CD14-positive monocyte (primary cell): ENCODE measurements around the gene TFIP11. TPM values are rescaled to one million over a fixed set of nuclear protein-coding genes. Genes with fewer than 3 reads are reported as not detected.

Source experiments
- DNase-seq, 3 donors: peaks; one replicate each; pipeline ENCODE4 v3.0.0-alpha.2; 2011 to 2022
- H2AFZ ChIP-seq: 2 replicates; pipeline ENCODE4 v1.6.0; 2012; ENCODE audit warnings: mild to moderate bottlenecking, low read depth, low read length, inconsistent platforms; ENCODE audit not compliant: insufficient read depth, poor library complexity, severe bottlenecking
- H3K27ac ChIP-seq, 2 donors: 1 replicate in 1 of 2; 2 replicates in 1 of 2; pipeline ENCODE4 v1.5.1; 2012 to 2013; ENCODE audit warnings: low read length in 2 of 2, control low read depth in 1 of 2, inconsistent platforms in 1 of 2, low read depth in 1 of 2, mild to moderate bottlenecking in 1 of 2
- H3K27me3 ChIP-seq, 2 donors: one replicate each; pipeline versions ENCODE4 v1.6.0 to v1.6.1; 2011 to 2013; ENCODE audit warnings: low read length in 2 of 2; ENCODE audit not compliant: control insufficient read depth in 2 of 2, insufficient read depth in 2 of 2
- H3K36me3 ChIP-seq, 2 donors: replicated peaks in 1 of 2; 1 replicate in 1 of 2; 2 replicates in 1 of 2; pipeline versions ENCODE4 v1.5.1 to v1.6.1; 2012 to 2013; ENCODE audit warnings: low read length in 2 of 2, control low read depth in 1 of 2, inconsistent platforms in 1 of 2, mild to moderate bottlenecking in 1 of 2; ENCODE audit not compliant: insufficient read depth in 2 of 2, control insufficient read depth in 1 of 2
- H3K4me1 ChIP-seq, 2 donors: 1 replicate in 1 of 2; 2 replicates in 1 of 2; pipeline versions ENCODE4 v1.5.1 to v1.6.1; 2012 to 2013; ENCODE audit warnings: low read length in 2 of 2, control low read depth in 1 of 2, inconsistent platforms in 1 of 2, mild to moderate bottlenecking in 1 of 2, moderate library complexity in 1 of 2; ENCODE audit not compliant: insufficient read depth in 2 of 2, control insufficient read depth in 1 of 2
- H3K4me2 ChIP-seq: replicated peaks from 2 replicates; pipeline ENCODE3; 2012; ENCODE audit warnings: low read length, moderate library complexity, mild to moderate bottlenecking; ENCODE audit not compliant: poor library complexity, severe bottlenecking; ENCODE audit errors: extremely low read depth
- H3K4me3 ChIP-seq, 3 experiments: fragments of 200-600 bp in 1 of 3; sonication (generic) in 1 of 3; replicated peaks in 1 of 3; 1 replicate in 2 of 3; 2 replicates in 1 of 3; pipeline ENCODE4 v1.5.1; 2011 to 2013; ENCODE audit warnings: low read length in 3 of 3, mild to moderate bottlenecking in 3 of 3, control low read depth in 2 of 3, low read depth in 2 of 3, inconsistent platforms in 1 of 3, moderate library complexity in 1 of 3
- H3K79me2 ChIP-seq: 2 replicates; pipeline ENCODE4 v1.6.0; 2012; ENCODE audit warnings: mild to moderate bottlenecking, control low read depth, inconsistent platforms, low read length, moderate library complexity; ENCODE audit not compliant: insufficient read depth
- H3K9ac ChIP-seq: 2 replicates; pipeline ENCODE4 v1.6.0; 2017; ENCODE audit warnings: low read length, mild to moderate bottlenecking; ENCODE audit not compliant: insufficient read depth, poor library complexity, severe bottlenecking
- H3K9me3 ChIP-seq, 2 donors: replicated peaks in 1 of 2; 1 replicate in 1 of 2; 2 replicates in 1 of 2; pipeline versions ENCODE4 v1.5.1 to v1.6.1; 2012 to 2013; ENCODE audit warnings: low read length in 2 of 2, control low read depth in 1 of 2; ENCODE audit not compliant: control insufficient read depth in 1 of 2, insufficient read depth in 1 of 2
- H4K20me1 ChIP-seq: 2 replicates; pipeline ENCODE4 v1.6.0; 2012; ENCODE audit warnings: mild to moderate bottlenecking, low read length, control low read depth, moderate library complexity; ENCODE audit not compliant: insufficient read depth
- H3K27ac Mint-ChIP-seq, 7 donors: one replicate each; pipeline ENCODE4 v1.8.0; 2020; ENCODE audit warnings: mild to moderate bottlenecking in 7 of 7, mixed read lengths in 7 of 7, moderate library complexity in 6 of 7, inconsistent platforms in 2 of 7
- H3K27me3 Mint-ChIP-seq, 3 donors: one replicate each; pipeline ENCODE4 v1.8.0; 2021 to 2022; ENCODE audit warnings: low read depth in 3 of 3, mild to moderate bottlenecking in 3 of 3, mixed read lengths in 3 of 3, moderate library complexity in 3 of 3, inconsistent platforms in 1 of 3
- H3K36me3 Mint-ChIP-seq, 2 donors: one replicate each; pipeline ENCODE4 v1.8.0; 2020; ENCODE audit warnings: mixed read lengths in 2 of 2, inconsistent platforms in 1 of 2, mild to moderate bottlenecking in 1 of 2
- H3K4me1 Mint-ChIP-seq: one replicate; pipeline ENCODE4 v1.8.0; 2020; ENCODE audit warnings: mild to moderate bottlenecking, mixed read lengths
- H3K4me3 Mint-ChIP-seq, 2 donors: one replicate each; pipeline ENCODE4 v1.8.0; 2020; ENCODE audit warnings: mild to moderate bottlenecking in 2 of 2, mixed read lengths in 2 of 2, moderate library complexity in 1 of 2
- H3K9me3 Mint-ChIP-seq, 7 donors: one replicate each; pipeline ENCODE4 v1.8.0; 2020 to 2022; ENCODE audit warnings: mixed read lengths in 7 of 7, mild to moderate bottlenecking in 6 of 7, moderate library complexity in 6 of 7, inconsistent platforms in 2 of 7
- WGBS: methylation state at CpG from one replicate; pipeline ENCODE4 v1.1.5; 2013; ENCODE audit warnings: missing lambda C conversion rate; ENCODE audit not compliant: insufficient coverage; 5-methylcytosine and 5-hydroxymethylcytosine counted together
- intact Hi-C, 2 donors: fragments of 100-400 bp; cut with micrococcal nuclease; formaldehyde crosslinking; loops; one replicate each; pipeline versions ENCODE4 v1.15.0 to v1.15.1; 2023
- polyA plus RNA-seq, 3 donors: library from polyadenylated mRNA; depleted of rRNA in 1 of 3; unstranded in 2 of 3; stranded (reverse) in 1 of 3; fragments of 300-500 nt in 2 of 3; fragments of >200 nt in 1 of 3; fragmentation: Illumina TruSeq in 2 of 3; gene quantifications; 1 replicate in 2 of 3; 2 replicates in 1 of 3; pipeline ENCODE4 v1.2.3, GENCODE V29; 2012 to 2021
- TF ChIP-seq, protein P1 (sequence below): fragments of 200-600 bp; IDR thresholded peaks from one replicate; pipeline ENCODE4 v1.8.0; 2022; ENCODE audit warnings: antibody characterized with exemption, mild to moderate bottlenecking

TFIP11 gene
- polyA plus RNA-seq, 3 donors: 10.1 to 25.5 (median 19.8) TPM

DNA sequence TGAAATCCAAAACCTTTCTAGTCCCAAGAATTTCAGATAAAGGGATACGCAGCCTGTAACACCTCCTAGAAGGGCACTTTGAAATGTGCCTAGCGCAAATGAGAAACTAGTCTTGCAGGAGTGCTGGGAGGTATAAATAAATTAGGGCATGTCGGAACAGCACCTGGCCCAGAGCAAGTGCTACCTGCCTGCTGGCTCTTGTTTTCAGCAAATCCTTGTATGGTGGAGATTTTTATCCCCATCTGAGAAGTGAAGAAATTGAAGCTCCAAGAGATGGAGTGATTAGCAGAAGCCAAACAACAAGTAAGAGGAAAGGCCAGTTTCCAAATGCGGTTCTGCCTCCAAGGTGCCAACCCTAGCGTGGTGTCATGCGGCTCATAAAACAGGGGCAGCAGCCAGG is 36.7 kb upstream of the TFIP11 start:
- no peak overlapping the region for H3K9ac ChIP-seq
- no peak for DNase-seq
- no peak overlapping the region for H2AFZ ChIP-seq
- H3K9me3 ChIP-seq: no peaks in the 10 kb centered on the region
- H3K9me3 Mint-ChIP-seq: peaks cover 0 to 2% (median 0%) of the 10 kb centered on the region in 7 donors
- H3K27me3 Mint-ChIP-seq: peaks cover 0 to 2% (median 0%) of the 10 kb centered on the region in 3 donors
- peaks cover 29 to 69% of the 10 kb centered on the region in 2 donors for H3K36me3 Mint-ChIP-seq
- intact Hi-C loops: no loop called here
- H3K4me3 Mint-ChIP-seq: no peak overlapping the region
- H3K27me3 ChIP-seq: no peaks in the 10 kb centered on the region
- peaks cover 90% of the 10 kb centered on the region for H3K79me2 ChIP-seq
- H3K4me1 ChIP-seq: peaks cover 17 to 27% of the 10 kb centered on the region in 2 donors
- 98% methylated on average over 5 of the region's 6 CpGs for WGBS
- no peak overlapping the region for H3K4me2 ChIP-seq
- no peak overlapping the region for H3K27ac Mint-ChIP-seq
- TF ChIP-seq, protein P1, sequence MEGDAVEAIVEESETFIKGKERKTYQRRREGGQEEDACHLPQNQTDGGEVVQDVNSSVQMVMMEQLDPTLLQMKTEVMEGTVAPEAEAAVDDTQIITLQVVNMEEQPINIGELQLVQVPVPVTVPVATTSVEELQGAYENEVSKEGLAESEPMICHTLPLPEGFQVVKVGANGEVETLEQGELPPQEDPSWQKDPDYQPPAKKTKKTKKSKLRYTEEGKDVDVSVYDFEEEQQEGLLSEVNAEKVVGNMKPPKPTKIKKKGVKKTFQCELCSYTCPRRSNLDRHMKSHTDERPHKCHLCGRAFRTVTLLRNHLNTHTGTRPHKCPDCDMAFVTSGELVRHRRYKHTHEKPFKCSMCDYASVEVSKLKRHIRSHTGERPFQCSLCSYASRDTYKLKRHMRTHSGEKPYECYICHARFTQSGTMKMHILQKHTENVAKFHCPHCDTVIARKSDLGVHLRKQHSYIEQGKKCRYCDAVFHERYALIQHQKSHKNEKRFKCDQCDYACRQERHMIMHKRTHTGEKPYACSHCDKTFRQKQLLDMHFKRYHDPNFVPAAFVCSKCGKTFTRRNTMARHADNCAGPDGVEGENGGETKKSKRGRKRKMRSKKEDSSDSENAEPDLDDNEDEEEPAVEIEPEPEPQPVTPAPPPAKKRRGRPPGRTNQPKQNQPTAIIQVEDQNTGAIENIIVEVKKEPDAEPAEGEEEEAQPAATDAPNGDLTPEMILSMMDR: no peak
- H4K20me1 ChIP-seq: peaks cover 81% of the 10 kb centered on the region
- no peak overlapping the region for H3K4me3 ChIP-seq
- peaks cover 25% of the 10 kb centered on the region for H3K4me1 Mint-ChIP-seq
- H3K36me3 ChIP-seq: peaks cover 0 to 45% of the 10 kb centered on the region in 2 donors
- no peak overlapping the region for H3K27ac ChIP-seq

DNA sequence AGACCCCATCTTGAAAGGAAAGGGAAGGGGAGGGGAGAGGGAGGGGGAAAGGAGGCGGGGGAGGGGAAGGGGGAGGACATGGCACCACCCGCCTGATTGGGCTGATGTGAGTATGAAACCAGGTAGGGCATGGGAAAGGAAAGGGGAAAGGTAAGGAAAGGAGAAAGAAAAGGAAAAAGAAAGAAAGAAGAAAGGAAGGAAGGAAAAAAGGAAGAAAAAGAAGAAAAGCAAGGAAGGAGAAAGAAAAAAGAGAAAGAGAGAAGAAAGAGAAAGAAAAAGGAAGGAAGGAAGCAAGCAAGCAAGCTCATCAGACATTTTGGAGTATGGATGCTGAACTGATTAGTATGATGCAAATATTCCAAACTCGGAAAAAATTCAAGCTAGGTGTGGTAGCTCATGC is 36.0 kb upstream of the TFIP11 start:
- intact Hi-C loops: no loop called here
- Histone ChIP-seq H3K27me3 (no peaks in the 10 kb centered on the region), H3K79me2 (peaks cover 85% of the 10 kb centered on the region), H3K9ac (no peak overlapping the region), H3K36me3 (peaks cover 0 to 45% of the 10 kb centered on the region in 2 donors), H3K9me3 (no peaks in the 10 kb centered on the region), H2AFZ (no peak overlapping the region), H3K4me3 (no peak overlapping the region), H3K27ac (peak overlapping the region in 1 of 2 donors; percentile 54), H3K4me2 (no peak overlapping the region), H3K4me1 (peaks cover 24 to 34% of the 10 kb centered on the region in 2 donors), H4K20me1 (peaks cover 74% of the 10 kb centered on the region)
- peak overlapping the region in 1 of 7 donors; percentile 42 for H3K27ac Mint-ChIP-seq
- TF ChIP-seq, protein P1: no peak
- WGBS: 100% methylated on average over 1 of the region's 3 CpGs
- no peak for DNase-seq
- H3K4me3 Mint-ChIP-seq: no peak overlapping the region
- H3K27me3 Mint-ChIP-seq: peaks cover 0 to 2% (median 0%) of the 10 kb centered on the region in 3 donors
- H3K36me3 Mint-ChIP-seq: peaks cover 29 to 69% of the 10 kb centered on the region in 2 donors
- peaks cover 0 to 2% (median 0%) of the 10 kb centered on the region in 7 donors for H3K9me3 Mint-ChIP-seq
- peaks cover 31% of the 10 kb centered on the region for H3K4me1 Mint-ChIP-seq
